Smooth muscle cell (in vitro differentiated cells): ENCODE results near the gene NSRP1. TPM values are rescaled to one million over a fixed set of nuclear protein-coding genes. Genes with fewer than 3 reads are reported as not detected.
A peak's percentile ranks its signal among the peaks of the same experiment; 100 is the strongest.

ENCODE experiments used
- DNase-seq: peaks from one replicate; lab custom pipeline; 2025; ENCODE audit not compliant: unreplicated experiment; lab: John Stamatoyannopoulos, UW
- H2AFZ ChIP-seq: fragments of 200-600 bp; sonication (generic); 2 replicates; pipeline ENCODE4 v1.6.0; 2016; ENCODE audit warnings: antibody characterized with exemption, low read depth, mild to moderate bottlenecking
- H3F3A ChIP-seq: fragments of 200-600 bp; sonication (generic); 2 replicates; pipeline ENCODE4 v1.6.0; 2017; ENCODE audit warnings: antibody characterized with exemption, low read depth
- H3K27ac ChIP-seq: fragments of 200-600 bp; sonication (generic); 2 replicates; pipeline ENCODE4 v1.5.1; 2016; ENCODE audit warnings: low read depth, mild to moderate bottlenecking
- H3K27me3 ChIP-seq: fragments of 200-600 bp; sonication (generic); 2 replicates; pipeline ENCODE4 v1.6.1; 2016; ENCODE audit warnings: low read depth, mild to moderate bottlenecking
- H3K36me3 ChIP-seq: fragments of 200-600 bp; sonication (generic); 2 replicates; pipeline ENCODE4 v1.5.1; 2016; ENCODE audit warnings: low read depth
- H3K4me1 ChIP-seq: fragments of 200-600 bp; sonication (generic); 2 replicates; pipeline ENCODE4 v1.5.1; 2016; ENCODE audit warnings: low read depth
- H3K4me2 ChIP-seq: fragments of 200-600 bp; sonication (generic); 2 replicates; pipeline ENCODE4 v1.6.0; 2016; ENCODE audit warnings: mild to moderate bottlenecking
- H3K4me3 ChIP-seq: fragments of 200-600 bp; sonication (generic); 2 replicates; pipeline ENCODE4 v1.5.1; 2016; ENCODE audit warnings: mild to moderate bottlenecking
- H3K79me2 ChIP-seq: fragments of 200-600 bp; sonication (generic); 2 replicates; pipeline ENCODE4 v1.6.0; 2016; ENCODE audit warnings: low read depth, mild to moderate bottlenecking
- H3K9ac ChIP-seq: fragments of 200-600 bp; sonication (generic); 2 replicates; pipeline ENCODE4 v1.6.0; 2016; ENCODE audit warnings: low read depth
- H3K9me3 ChIP-seq: fragments of 200-600 bp; sonication (generic); replicated peaks from 2 replicates; pipeline ENCODE4 v1.5.1; 2016; ENCODE audit warnings: low read depth
- H4K20me1 ChIP-seq: fragments of 200-600 bp; sonication (generic); 2 replicates; pipeline ENCODE4 v1.6.0; 2016; ENCODE audit warnings: low read depth
- CTCF ChIP-seq: fragments of 200-600 bp; sonication (generic); IDR thresholded peaks from 2 replicates; pipeline ENCODE4 v1.5.1; 2017; ENCODE audit warnings: borderline replicate concordance, mild to moderate bottlenecking, antibody characterized with exemption; ENCODE audit not compliant: insufficient read depth, poor library complexity, severe bottlenecking
- WGBS: methylation state at CpG from one replicate; pipeline ENCODE4 v1.1.7; 2016; ENCODE audit warnings: low lambda C conversion rate; 5-methylcytosine and 5-hydroxymethylcytosine counted together
- polyA plus RNA-seq: library from polyadenylated mRNA; unstranded; fragments of >200 nt; fragmentation: Nextera tagmentation; extraction: Ambion mirVana; gene quantifications from 2 replicates; pipeline ENCODE4 v1.2.1, GENCODE V29; 2016
- total RNA-seq: library from RNA; depleted of rRNA; stranded (reverse); fragments of >200 nt; gene quantifications from 2 replicates; pipeline ENCODE4 v1.2.3, GENCODE V29; 2014

Gene NSRP1
- total and polyA plus RNA-seq, 2 experiments from 2014 or later: 4.9 to 31.4 TPM

GRCh38 chr17:30104575-30105339 is 11.9 kb upstream of the NSRP1 start:
- H3K4me3 ChIP-seq: peak overlapping the region; percentile 47
- H3K27me3 ChIP-seq: peaks cover 15% of the 10 kb centered on the region
- H3K36me3 ChIP-seq: no peaks in the 10 kb centered on the region
- no peaks in the 10 kb centered on the region for H3K79me2 ChIP-seq
- WGBS: 28% methylated on average over 29 of the region's 29 CpGs
- H3K4me1 ChIP-seq: no peaks in the 10 kb centered on the region
- peak; percentile 24 for DNase-seq
- H3K9me3 ChIP-seq: no peaks in the 10 kb centered on the region
- H2AFZ ChIP-seq: peak overlapping the region; percentile 69
- peak; percentile 89 for TF ChIP-seq CTCF
- H3K9ac ChIP-seq: no peak overlapping the region
- no peaks in the 10 kb centered on the region for H4K20me1 ChIP-seq
- peak overlapping the region; percentile 80 for H3K4me2 ChIP-seq
- no peak overlapping the region for H3K27ac ChIP-seq
- no peaks in the 10 kb centered on the region for H3F3A ChIP-seq

- Histone ChIP-seq H4K20me1 (no peaks in the 10 kb centered on the region), H3K4me2 (no peak overlapping the region), H3F3A (peaks cover 4% of the 10 kb centered on the region), H3K4me1 (peaks cover 2% of the 10 kb centered on the region), H3K36me3 (no peaks in the 10 kb centered on the region), H3K27ac (no peak overlapping the region), H3K9ac (no peak overlapping the region), H3K4me3 (no peak overlapping the region), H3K27me3 (peaks cover 2% of the 10 kb centered on the region), H2AFZ (no peak overlapping the region), H3K9me3 (no peaks in the 10 kb centered on the region), H3K79me2 (peaks cover 11% of the 10 kb centered on the region)
- DNase-seq: no peak
- no peak for TF ChIP-seq CTCF
Observed at GRCh38 chr17:30112794-30113193, 3.8 kb upstream of the NSRP1 start.

GRCh38 chr17:30113213-30113612 is 3.4 kb upstream of the NSRP1 start:
- no peak for DNase-seq

More at GRCh38 chr17:30113213-30113612, 3.4 kb upstream of the NSRP1 start:
- TF ChIP-seq CTCF: no peak
- peaks cover 6% of the 10 kb centered on the region for H3K4me1 ChIP-seq
- H2AFZ ChIP-seq: no peak overlapping the region
- H3K9me3 ChIP-seq: no peaks in the 10 kb centered on the region
- H3K4me2 ChIP-seq: no peak overlapping the region
- no peaks in the 10 kb centered on the region for H3K27me3 ChIP-seq
- no peak overlapping the region for H3K9ac ChIP-seq
- H3K4me3 ChIP-seq: no peak overlapping the region
- H3K79me2 ChIP-seq: peaks cover 15% of the 10 kb centered on the region
- H4K20me1 ChIP-seq: no peaks in the 10 kb centered on the region
- H3K27ac ChIP-seq: no peak overlapping the region
- H3F3A ChIP-seq: peaks cover 4% of the 10 kb centered on the region
- no peaks in the 10 kb centered on the region for H3K36me3 ChIP-seq
